MM.1S (cell line): ENCODE results near the gene SPEF1.

Experiments
- EZH2 ChIP-seq: fragments of 300-600 bp; sonication (generic); optimal IDR thresholded peaks from 2 replicates; pipeline ENCODE3; 2017; ENCODE audit warnings: low read depth, mild to moderate bottlenecking, antibody characterized with exemption, low read length, mixed read lengths
- TF ChIP-seq, protein P1 (sequence below): fragments of 300-600 bp; sonication (generic); IDR thresholded peaks from 2 replicates; pipeline ENCODE4 v1.5.1; 2016; ENCODE audit warnings: antibody characterized with exemption, low read length, mixed read lengths

DNA sequence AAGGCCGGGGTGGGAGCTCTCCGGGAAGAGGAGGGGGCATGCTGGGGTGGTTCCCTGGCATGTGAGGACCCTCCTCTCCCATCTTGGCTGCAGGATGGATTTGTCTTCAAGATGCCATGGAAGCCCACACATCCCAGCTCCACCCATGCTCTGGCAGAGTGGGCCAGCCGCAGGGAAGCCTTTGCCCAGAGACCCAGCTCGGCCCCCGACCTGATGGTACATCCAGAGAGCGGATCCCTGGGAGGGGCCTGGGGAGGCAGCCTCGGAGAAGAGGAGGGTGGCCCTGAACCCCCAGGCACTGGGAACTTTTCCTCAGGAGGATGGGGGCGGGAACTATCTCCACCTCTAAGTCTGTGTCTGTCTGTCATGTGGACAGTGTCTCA is 19.6 kb upstream of the SPEF1 start:
- TF ChIP-seq, protein P1, sequence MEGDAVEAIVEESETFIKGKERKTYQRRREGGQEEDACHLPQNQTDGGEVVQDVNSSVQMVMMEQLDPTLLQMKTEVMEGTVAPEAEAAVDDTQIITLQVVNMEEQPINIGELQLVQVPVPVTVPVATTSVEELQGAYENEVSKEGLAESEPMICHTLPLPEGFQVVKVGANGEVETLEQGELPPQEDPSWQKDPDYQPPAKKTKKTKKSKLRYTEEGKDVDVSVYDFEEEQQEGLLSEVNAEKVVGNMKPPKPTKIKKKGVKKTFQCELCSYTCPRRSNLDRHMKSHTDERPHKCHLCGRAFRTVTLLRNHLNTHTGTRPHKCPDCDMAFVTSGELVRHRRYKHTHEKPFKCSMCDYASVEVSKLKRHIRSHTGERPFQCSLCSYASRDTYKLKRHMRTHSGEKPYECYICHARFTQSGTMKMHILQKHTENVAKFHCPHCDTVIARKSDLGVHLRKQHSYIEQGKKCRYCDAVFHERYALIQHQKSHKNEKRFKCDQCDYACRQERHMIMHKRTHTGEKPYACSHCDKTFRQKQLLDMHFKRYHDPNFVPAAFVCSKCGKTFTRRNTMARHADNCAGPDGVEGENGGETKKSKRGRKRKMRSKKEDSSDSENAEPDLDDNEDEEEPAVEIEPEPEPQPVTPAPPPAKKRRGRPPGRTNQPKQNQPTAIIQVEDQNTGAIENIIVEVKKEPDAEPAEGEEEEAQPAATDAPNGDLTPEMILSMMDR = no peak
- no peak for TF ChIP-seq EZH2
